DOHH2 (cell line): ENCODE data around the gene FILIP1L.

Experiments used
- EZH2phosphoT487 ChIP-seq: fragments of 200-600 bp; sonication (generic); IDR thresholded peaks from 2 replicates; pipeline ENCODE4 v1.6.1; 2017; ENCODE audit warnings: borderline replicate concordance, mild to moderate bottlenecking, antibody characterized with exemption, low read length, moderate library complexity, mixed read lengths
- TF ChIP-seq, protein P1 (sequence below): fragments of 200-600 bp; sonication (generic); IDR thresholded peaks from one replicate; pipeline ENCODE4 v1.5.1; 2014; ENCODE audit warnings: antibody characterized with exemption, mild to moderate bottlenecking, low read depth, low read length; ENCODE audit not compliant: poor library complexity, severe bottlenecking

DNA sequence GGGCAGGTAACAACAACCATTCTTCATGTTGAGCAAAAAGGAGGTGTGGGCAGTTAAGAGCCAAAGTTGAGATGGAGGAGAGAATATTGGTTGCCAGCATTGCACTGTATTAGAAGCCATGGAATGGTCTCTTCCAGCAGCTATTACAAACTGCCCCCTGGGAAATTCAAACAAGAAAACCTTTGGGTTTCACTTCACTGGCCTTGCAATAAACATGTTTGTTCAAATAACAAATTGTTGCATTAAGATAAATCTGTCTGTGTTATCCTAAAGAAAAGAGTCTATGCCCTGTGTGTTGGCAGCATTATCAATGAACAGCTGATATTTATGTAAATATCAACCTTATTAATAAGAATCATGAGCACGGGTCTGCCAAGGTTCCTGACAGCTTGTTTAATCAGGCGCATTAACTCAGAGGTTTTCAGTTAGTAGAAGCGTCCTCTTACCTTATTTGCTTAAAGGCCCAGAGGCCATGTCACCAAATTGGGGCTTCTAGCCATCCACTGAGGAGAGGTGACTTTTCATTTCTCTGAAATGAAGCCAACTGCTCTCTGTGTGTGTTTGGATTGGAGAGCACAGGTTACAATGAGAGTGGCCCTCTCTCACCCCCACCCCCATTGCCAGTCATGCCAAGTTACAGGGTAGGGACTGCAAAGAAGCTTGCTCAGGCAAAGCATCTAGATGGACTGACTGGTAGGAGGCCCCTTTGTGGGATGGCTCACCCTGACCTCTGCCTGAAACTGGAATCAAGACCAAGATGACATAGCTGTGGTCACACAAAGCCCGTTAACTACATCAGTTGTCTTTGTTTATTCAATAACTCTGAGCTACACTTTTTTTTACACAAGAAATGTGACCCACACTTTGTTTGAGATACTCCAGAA, 10.5 kb downstream of the FILIP1L start:
- TF ChIP-seq, protein P1, sequence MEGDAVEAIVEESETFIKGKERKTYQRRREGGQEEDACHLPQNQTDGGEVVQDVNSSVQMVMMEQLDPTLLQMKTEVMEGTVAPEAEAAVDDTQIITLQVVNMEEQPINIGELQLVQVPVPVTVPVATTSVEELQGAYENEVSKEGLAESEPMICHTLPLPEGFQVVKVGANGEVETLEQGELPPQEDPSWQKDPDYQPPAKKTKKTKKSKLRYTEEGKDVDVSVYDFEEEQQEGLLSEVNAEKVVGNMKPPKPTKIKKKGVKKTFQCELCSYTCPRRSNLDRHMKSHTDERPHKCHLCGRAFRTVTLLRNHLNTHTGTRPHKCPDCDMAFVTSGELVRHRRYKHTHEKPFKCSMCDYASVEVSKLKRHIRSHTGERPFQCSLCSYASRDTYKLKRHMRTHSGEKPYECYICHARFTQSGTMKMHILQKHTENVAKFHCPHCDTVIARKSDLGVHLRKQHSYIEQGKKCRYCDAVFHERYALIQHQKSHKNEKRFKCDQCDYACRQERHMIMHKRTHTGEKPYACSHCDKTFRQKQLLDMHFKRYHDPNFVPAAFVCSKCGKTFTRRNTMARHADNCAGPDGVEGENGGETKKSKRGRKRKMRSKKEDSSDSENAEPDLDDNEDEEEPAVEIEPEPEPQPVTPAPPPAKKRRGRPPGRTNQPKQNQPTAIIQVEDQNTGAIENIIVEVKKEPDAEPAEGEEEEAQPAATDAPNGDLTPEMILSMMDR = no peak
- TF ChIP-seq EZH2phosphoT487 = no peak
